Measurements from ENCODE around the gene OSBPL3. TPM values are rescaled to one million over a fixed set of nuclear protein-coding genes. Genes with fewer than 3 reads are reported as not detected.

OSBPL3 gene
- total RNA-seq, 1 experiment from 2014 or later, result 45.1 TPM

- Mint-ChIP-seq H3K4me3 (ENCODE audit: unreplicated experiment) (no peak overlapping the region), H3K36me3 (ENCODE audit: insufficient read depth, unreplicated experiment) (no peaks in the 10 kb centered on the region), H3K27ac (ENCODE audit: unreplicated experiment) (no peak overlapping the region), H3K27me3 (ENCODE audit: insufficient read depth, unreplicated experiment) (no peaks in the 10 kb centered on the region), H3K4me1 (ENCODE audit: low read depth, unreplicated experiment) (peaks cover 7% of the 10 kb centered on the region), H3K9me3 (ENCODE audit: unreplicated experiment) (no peaks in the 10 kb centered on the region)
- H3K9me3 ChIP-seq, result no peaks in the 10 kb centered on the region
- BruUV-seq (replicated peaks), result no TSS peak
- ChIA-PET POLR2A (no interaction called here), CTCF (no interaction called here)
- H3K4me1 ChIP-seq, result peaks cover 5% of the 10 kb centered on the region; the same call in 1 of the 2 replicates
- intact Hi-C loops (cut with micrococcal nuclease; ENCODE audit: unreplicated experiment), result no loop called here
- no peak for DNase-seq
- no peaks in the 10 kb centered on the region for H3K27me3 ChIP-seq (replicated peaks; ENCODE audit: control insufficient read depth, insufficient read depth, low read length)
- H3K4me3 ChIP-seq (ENCODE audit: low read depth, low read length), result no peak overlapping the region
- no peaks in the 10 kb centered on the region; the same call in 1 of the 2 replicates for H3K36me3 ChIP-seq (ENCODE audit: control insufficient read depth, insufficient read depth, low read length)
- TF ChIP-seq, protein P1, sequence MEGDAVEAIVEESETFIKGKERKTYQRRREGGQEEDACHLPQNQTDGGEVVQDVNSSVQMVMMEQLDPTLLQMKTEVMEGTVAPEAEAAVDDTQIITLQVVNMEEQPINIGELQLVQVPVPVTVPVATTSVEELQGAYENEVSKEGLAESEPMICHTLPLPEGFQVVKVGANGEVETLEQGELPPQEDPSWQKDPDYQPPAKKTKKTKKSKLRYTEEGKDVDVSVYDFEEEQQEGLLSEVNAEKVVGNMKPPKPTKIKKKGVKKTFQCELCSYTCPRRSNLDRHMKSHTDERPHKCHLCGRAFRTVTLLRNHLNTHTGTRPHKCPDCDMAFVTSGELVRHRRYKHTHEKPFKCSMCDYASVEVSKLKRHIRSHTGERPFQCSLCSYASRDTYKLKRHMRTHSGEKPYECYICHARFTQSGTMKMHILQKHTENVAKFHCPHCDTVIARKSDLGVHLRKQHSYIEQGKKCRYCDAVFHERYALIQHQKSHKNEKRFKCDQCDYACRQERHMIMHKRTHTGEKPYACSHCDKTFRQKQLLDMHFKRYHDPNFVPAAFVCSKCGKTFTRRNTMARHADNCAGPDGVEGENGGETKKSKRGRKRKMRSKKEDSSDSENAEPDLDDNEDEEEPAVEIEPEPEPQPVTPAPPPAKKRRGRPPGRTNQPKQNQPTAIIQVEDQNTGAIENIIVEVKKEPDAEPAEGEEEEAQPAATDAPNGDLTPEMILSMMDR (IDR thresholded peaks at IDR 0.05; ENCODE audit: insufficient read depth in 1 of 2, low read depth in 1 of 2, low read length in 1 of 2, severe bottlenecking in 1 of 2, unreplicated experiment in 1 of 2), result no peak
These were observed 63.4 kb downstream of the OSBPL3 start for GRCh38 chr7:24916463-24917040.

DNA sequence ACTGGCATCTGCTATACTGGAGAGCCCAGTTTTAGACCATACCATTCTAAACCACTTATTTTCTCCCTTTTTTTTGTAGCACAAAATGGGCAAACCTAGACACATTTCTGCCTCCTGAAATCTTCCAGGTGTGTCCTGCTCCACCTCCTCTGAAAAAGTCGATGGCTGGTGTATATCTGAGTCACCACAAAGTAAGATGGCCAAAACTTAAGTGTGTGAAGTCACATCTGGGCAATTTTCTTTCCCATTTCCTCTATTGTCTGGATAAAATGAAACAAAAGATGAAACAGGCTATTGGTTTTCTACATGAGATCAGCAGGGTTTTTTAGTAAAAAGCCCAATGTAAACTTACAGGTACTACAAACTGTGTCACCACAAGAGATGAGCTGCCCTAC is 65.5 kb downstream of the OSBPL3 start:
- no peak overlapping the region for H3K4me3 Mint-ChIP-seq (ENCODE audit: unreplicated experiment)
- no peaks in the 10 kb centered on the region for H3K27me3 ChIP-seq (replicated peaks; ENCODE audit: control insufficient read depth, insufficient read depth, low read length)
- no peaks in the 10 kb centered on the region for H3K27me3 Mint-ChIP-seq (ENCODE audit: insufficient read depth, unreplicated experiment)
- no peak overlapping the region for H3K4me3 ChIP-seq (ENCODE audit: low read depth, low read length)
- TF ChIP-seq, protein P1 (IDR thresholded peaks at IDR 0.05; ENCODE audit: insufficient read depth in 1 of 2, low read depth in 1 of 2, low read length in 1 of 2, severe bottlenecking in 1 of 2, unreplicated experiment in 1 of 2), result no peak
- H3K36me3 Mint-ChIP-seq (ENCODE audit: insufficient read depth, unreplicated experiment), result no peaks in the 10 kb centered on the region
- H3K36me3 ChIP-seq (ENCODE audit: control insufficient read depth, insufficient read depth, low read length), result no peaks in the 10 kb centered on the region; the same call in 1 of the 2 replicates
- H3K27ac Mint-ChIP-seq (ENCODE audit: unreplicated experiment), result no peak overlapping the region
- CTCF ChIA-PET, result no interaction called here
- H3K9me3 ChIP-seq, result no peaks in the 10 kb centered on the region
- no peak for DNase-seq
- intact Hi-C loops (cut with micrococcal nuclease; ENCODE audit: unreplicated experiment), result no loop called here
- peaks cover 7% of the 10 kb centered on the region for H3K4me1 Mint-ChIP-seq (ENCODE audit: low read depth, unreplicated experiment)
- POLR2A ChIA-PET, result no interaction called here
- no peaks in the 10 kb centered on the region for H3K9me3 Mint-ChIP-seq (ENCODE audit: unreplicated experiment)
- H3K4me1 ChIP-seq, result no peaks in the 10 kb centered on the region
- BruUV-seq (replicated peaks), result no TSS peak

- Histone ChIP-seq H3K36me3 (ENCODE audit: control insufficient read depth, insufficient read depth, low read length) (no peaks in the 10 kb centered on the region; the same call in 1 of the 2 replicates), H3K4me3 (ENCODE audit: low read depth, low read length) (no peak overlapping the region), H3K27me3 (replicated peaks; ENCODE audit: control insufficient read depth, insufficient read depth, low read length) (no peaks in the 10 kb centered on the region), H3K9me3 (no peaks in the 10 kb centered on the region), H3K4me1 (no peaks in the 10 kb centered on the region)
- no TSS peak for BruUV-seq (replicated peaks)
- intact Hi-C loops (cut with micrococcal nuclease; ENCODE audit: unreplicated experiment), result no loop called here
- POLR2A ChIA-PET, result no interaction called here
- Mint-ChIP-seq H3K27ac (ENCODE audit: unreplicated experiment) (no peak overlapping the region), H3K27me3 (ENCODE audit: insufficient read depth, unreplicated experiment) (no peaks in the 10 kb centered on the region), H3K36me3 (ENCODE audit: insufficient read depth, unreplicated experiment) (no peaks in the 10 kb centered on the region), H3K4me1 (ENCODE audit: low read depth, unreplicated experiment) (peaks cover 7% of the 10 kb centered on the region), H3K9me3 (ENCODE audit: unreplicated experiment) (no peaks in the 10 kb centered on the region), H3K4me3 (ENCODE audit: unreplicated experiment) (no peak overlapping the region)
- CTCF ChIA-PET, result no interaction called here
- TF ChIP-seq, protein P1 (IDR thresholded peaks at IDR 0.05; ENCODE audit: insufficient read depth in 1 of 2, low read depth in 1 of 2, low read length in 1 of 2, severe bottlenecking in 1 of 2, unreplicated experiment in 1 of 2), result no peak
- no peak for DNase-seq
These were observed 66.0 kb downstream of the OSBPL3 start for GRCh38 chr7:24913801-24914464.
